Esophagus muscularis mucosa (tissue), 4 donors: Measurements from ENCODE around the gene PAEP. TPM values are rescaled to one million over a fixed set of nuclear protein-coding genes. Genes with fewer than 3 reads are reported as not detected.

Experiments
- DNase-seq: peaks from one replicate; pipeline ENCODE4 v3.0.0-alpha.2; 2017; ENCODE audit errors: extremely low spot score
- H3K27ac ChIP-seq, 4 donors: fragments of 200-600 bp; sonication (generic); replicated peaks in 1 of 4; 1 replicate in 3 of 4; 2 replicates in 1 of 4; pipeline ENCODE4 v1.5.1; 2016 to 2019; ENCODE audit warnings: mild to moderate bottlenecking in 1 of 4
- H3K27me3 ChIP-seq, 4 donors: fragments of 200-600 bp; sonication (generic); one replicate each; pipeline versions ENCODE4 v1.5.1 to v1.6.0; 2016 to 2019
- H3K36me3 ChIP-seq, 4 donors: fragments of 200-600 bp; sonication (generic); one replicate each; pipeline ENCODE4 v1.5.1; 2016 to 2019
- H3K4me1 ChIP-seq, 4 donors: fragments of 200-600 bp; sonication (generic); one replicate each; pipeline ENCODE4 v1.5.1; 2016 to 2019
- H3K4me3 ChIP-seq, 4 donors: fragments of 200-600 bp; sonication (generic); 1 replicate in 2 of 4; 2 replicates in 2 of 4; pipeline ENCODE4 v1.5.1; 2016 to 2019; ENCODE audit warnings: mild to moderate bottlenecking in 4 of 4, moderate library complexity in 1 of 4
- H3K9me3 ChIP-seq, 4 donors: fragments of 200-600 bp; sonication (generic); 1 replicate in 3 of 4; 2 replicates in 1 of 4; pipeline ENCODE4 v1.5.1; 2016 to 2019
- CTCF ChIP-seq, 3 experiments: fragments of 200-600 bp in 2 of 3; fragments of 450-650 bp in 1 of 3; sonication (generic) in 2 of 3; IDR thresholded peaks; one replicate each; pipeline ENCODE4 v1.5.1; 2017 to 2019; ENCODE audit warnings: antibody characterized with exemption in 3 of 3, mild to moderate bottlenecking in 2 of 3, moderate library complexity in 1 of 3
- EP300 ChIP-seq: sonication (generic); formaldehyde crosslinking; IDR thresholded peaks from one replicate; pipeline ENCODE4 v1.6.1; 2017; ENCODE audit warnings: antibody characterized with exemption
- POLR2A ChIP-seq: fragments of 450-650 bp; IDR thresholded peaks from one replicate; pipeline ENCODE4 v1.6.1; 2017; ENCODE audit warnings: antibody characterized with exemption, moderate library complexity, mild to moderate bottlenecking, low read depth
- POLR2AphosphoS5 ChIP-seq, 2 donors: sonication (generic); formaldehyde crosslinking; IDR thresholded peaks; one replicate each; pipeline ENCODE4 v1.6.1; 2017; ENCODE audit warnings: antibody characterized with exemption in 2 of 2
- WGBS: methylation state at CpG from one replicate; pipeline ENCODE4 v1.1.5; 2018; 5-methylcytosine and 5-hydroxymethylcytosine counted together
- intact Hi-C: fragments of 100-400 bp; cut with DNase I; formaldehyde crosslinking; loops from one replicate; pipeline ENCODE4 v1.15.1; 2023
- total RNA-seq, 4 donors: library from RNA; depleted of rRNA; stranded (reverse); fragments of >200 nt; gene quantifications; one replicate each; pipeline versions ENCODE4 v1.1.0 to v1.2.1, GENCODE V29; 2016

The PAEP gene
- total RNA-seq, 4 donors from 2014 or later: not detected

GRCh38 chr9:135522931-135523330 lies 38.6 kb upstream of the PAEP start:
- DNase-seq: no peak
- 50% methylated on average over 14 of the region's 17 CpGs for WGBS
- no peaks in the 10 kb centered on the region for H3K4me1 ChIP-seq

GRCh38 chr9:135523521-135524129 lies 37.9 kb upstream of the PAEP start:
- Histone ChIP-seq H3K36me3 (no peaks in the 10 kb centered on the region), H3K27ac (no peak overlapping the region), H3K27me3 (peaks cover 0 to 68% (median 0%) of the 10 kb centered on the region in 4 donors), H3K4me3 (no peak overlapping the region), H3K4me1 (no peaks in the 10 kb centered on the region), H3K9me3 (no peaks in the 10 kb centered on the region)
- 72% methylated on average over 19 of the region's 21 CpGs for WGBS
- no peak for DNase-seq
- no peak for TF ChIP-seq POLR2AphosphoS5 (IDR thresholded peaks at IDR 0.05)
- TF ChIP-seq EP300: no peak
- no peak for TF ChIP-seq CTCF (IDR thresholded peaks at IDR 0.05)
- TF ChIP-seq POLR2A: no peak
- intact Hi-C loops: no loop called here

More at GRCh38 chr9:135522931-135523330, 38.6 kb upstream of the PAEP start:
- TF ChIP-seq CTCF (IDR thresholded peaks at IDR 0.05) (no peak), POLR2A (no peak)
- Histone ChIP-seq H3K36me3 (no peaks in the 10 kb centered on the region), H3K27me3 (peaks cover 0 to 68% (median 0%) of the 10 kb centered on the region in 4 donors), H3K4me3 (no peak overlapping the region), H3K27ac (no peak overlapping the region), H3K9me3 (no peaks in the 10 kb centered on the region)
- intact Hi-C loops: no loop called here

GRCh38 chr9:135524130-135524861 lies 37.3 kb upstream of the PAEP start:
- TF ChIP-seq POLR2A (no peak), POLR2AphosphoS5 (IDR thresholded peaks at IDR 0.05) (no peak)
- intact Hi-C loops: no loop called here

GRCh38 chr9:135525241-135526088 lies 36.1 kb upstream of the PAEP start:
- Histone ChIP-seq H3K27me3 (peaks cover 0 to 73% (median 0%) of the 10 kb centered on the region in 4 donors), H3K4me1 (no peaks in the 10 kb centered on the region), H3K36me3 (no peaks in the 10 kb centered on the region), H3K4me3 (no peak overlapping the region), H3K9me3 (peaks cover 0 to 5% (median 0%) of the 10 kb centered on the region in 4 donors), H3K27ac (no peak overlapping the region)
- intact Hi-C loops: no loop called here
- TF ChIP-seq POLR2A (no peak), EP300 (no peak), CTCF (IDR thresholded peaks at IDR 0.05) (no peak), POLR2AphosphoS5 (IDR thresholded peaks at IDR 0.05) (no peak)
- 100% methylated on average over 1 of the region's 31 CpGs for WGBS
- no peak for DNase-seq

More at GRCh38 chr9:135524130-135524861, 37.3 kb upstream of the PAEP start:
- Histone ChIP-seq H3K27me3 (peaks cover 0 to 68% (median 0%) of the 10 kb centered on the region in 4 donors), H3K4me1 (no peaks in the 10 kb centered on the region), H3K27ac (no peak overlapping the region), H3K36me3 (no peaks in the 10 kb centered on the region), H3K9me3 (no peaks in the 10 kb centered on the region), H3K4me3 (no peak overlapping the region)
- whole genome bisulfite sequencing: 51% methylated on average over 8 of the region's 27 CpGs
- DNase-seq: no peak
